Body of pancreas (tissue), 4 donors: ENCODE results near the gene MRGPRG. TPM values are rescaled to one million over a fixed set of nuclear protein-coding genes. Genes with fewer than 3 reads are reported as not detected.

Experiments used
- ATAC-seq: fragments of 150-250 bp; one replicate; pipeline ENCODE4 v1.9.1; 2016
- DNase-seq, 4 donors: peaks; one replicate each; pipeline ENCODE4 v3.0.0-alpha.2; 2019
- H3K27ac ChIP-seq, 4 donors: fragments of 200-600 bp; sonication (generic); 1 replicate in 3 of 4; 2 replicates in 1 of 4; pipeline versions ENCODE4 v1.5.1 to v1.6.1; 2016 to 2019; ENCODE audit warnings: mild to moderate bottlenecking in 1 of 4, mixed read lengths in 1 of 4, moderate library complexity in 1 of 4
- H3K27me3 ChIP-seq, 2 donors: fragments of 200-600 bp; sonication (generic); one replicate each; pipeline ENCODE4 v1.6.0; 2016; ENCODE audit warnings: mild to moderate bottlenecking in 1 of 2
- H3K36me3 ChIP-seq, 2 donors: fragments of 200-600 bp; sonication (generic); replicated peaks in 1 of 2; 2 replicates each; pipeline ENCODE4 v1.5.1; 2016; ENCODE audit warnings: low read depth in 2 of 2; ENCODE audit not compliant: insufficient read depth in 1 of 2
- H3K4me1 ChIP-seq: fragments of 200-600 bp; sonication (generic); one replicate; pipeline ENCODE4 v1.6.0; 2016
- H3K4me3 ChIP-seq, 2 donors: fragments of 200-600 bp; sonication (generic); 1 replicate in 1 of 2; 2 replicates in 1 of 2; pipeline ENCODE4 v1.5.1; 2016 to 2019
- H3K9me3 ChIP-seq, 3 donors: fragments of 200-600 bp; sonication (generic); 1 replicate in 2 of 3; 2 replicates in 1 of 3; pipeline ENCODE4 v1.5.1; 2016
- POLR2A ChIP-seq, 3 donors: fragments of 450-650 bp; IDR thresholded peaks; one replicate each; pipeline ENCODE4 v1.6.1; 2016; ENCODE audit warnings: antibody characterized with exemption in 3 of 3, mild to moderate bottlenecking in 2 of 3
- WGBS, 2 donors: methylation state at CpG; one replicate each; pipeline ENCODE4 v1.1.5; 2017; 5-methylcytosine and 5-hydroxymethylcytosine counted together
- intact Hi-C: fragments of 100-400 bp; cut with DNase I; formaldehyde crosslinking; loops from one replicate; pipeline ENCODE4 v1.15.1; 2023
- total RNA-seq, 2 donors: library from RNA; depleted of rRNA; stranded (reverse); fragments of >200 nt; gene quantifications; one replicate each; pipeline ENCODE4 v1.1.0, GENCODE V29; 2016
- TF ChIP-seq, protein P1 (sequence below), 7 experiments: fragments of 450-650 bp in 4 of 7; fragments of 200-600 bp in 3 of 7; sonication (generic) in 3 of 7; IDR thresholded peaks; one replicate each; pipeline ENCODE4 v1.5.1; 2016 to 2019; ENCODE audit warnings: antibody characterized with exemption in 7 of 7

MRGPRG gene
- total RNA-seq, 2 donors from 2014 or later, result not detected

- intact Hi-C loops, result no loop called here
- Histone ChIP-seq H3K27me3 (no peaks in the 10 kb centered on the region), H3K9me3 (no peaks in the 10 kb centered on the region), H3K27ac (no peak overlapping the region), H3K4me3 (no peak overlapping the region), H3K36me3 (no peaks in the 10 kb centered on the region), H3K4me1 (no peaks in the 10 kb centered on the region)
- WGBS, 2 donors, result 49 to 54% methylated on average over 22 to 24 of the region's 24 CpGs
- TF ChIP-seq POLR2A (IDR thresholded peaks at IDR 0.05), result no peak
- TF ChIP-seq, protein P1, sequence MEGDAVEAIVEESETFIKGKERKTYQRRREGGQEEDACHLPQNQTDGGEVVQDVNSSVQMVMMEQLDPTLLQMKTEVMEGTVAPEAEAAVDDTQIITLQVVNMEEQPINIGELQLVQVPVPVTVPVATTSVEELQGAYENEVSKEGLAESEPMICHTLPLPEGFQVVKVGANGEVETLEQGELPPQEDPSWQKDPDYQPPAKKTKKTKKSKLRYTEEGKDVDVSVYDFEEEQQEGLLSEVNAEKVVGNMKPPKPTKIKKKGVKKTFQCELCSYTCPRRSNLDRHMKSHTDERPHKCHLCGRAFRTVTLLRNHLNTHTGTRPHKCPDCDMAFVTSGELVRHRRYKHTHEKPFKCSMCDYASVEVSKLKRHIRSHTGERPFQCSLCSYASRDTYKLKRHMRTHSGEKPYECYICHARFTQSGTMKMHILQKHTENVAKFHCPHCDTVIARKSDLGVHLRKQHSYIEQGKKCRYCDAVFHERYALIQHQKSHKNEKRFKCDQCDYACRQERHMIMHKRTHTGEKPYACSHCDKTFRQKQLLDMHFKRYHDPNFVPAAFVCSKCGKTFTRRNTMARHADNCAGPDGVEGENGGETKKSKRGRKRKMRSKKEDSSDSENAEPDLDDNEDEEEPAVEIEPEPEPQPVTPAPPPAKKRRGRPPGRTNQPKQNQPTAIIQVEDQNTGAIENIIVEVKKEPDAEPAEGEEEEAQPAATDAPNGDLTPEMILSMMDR (IDR thresholded peaks at IDR 0.05), result no peak
- DNase-seq (peak in 1 of 4 donors; percentile 3), ATAC-seq (no peak)
These were observed 4.8 kb downstream of the MRGPRG start for GRCh38 chr11:3213659-3214419.

DNA sequence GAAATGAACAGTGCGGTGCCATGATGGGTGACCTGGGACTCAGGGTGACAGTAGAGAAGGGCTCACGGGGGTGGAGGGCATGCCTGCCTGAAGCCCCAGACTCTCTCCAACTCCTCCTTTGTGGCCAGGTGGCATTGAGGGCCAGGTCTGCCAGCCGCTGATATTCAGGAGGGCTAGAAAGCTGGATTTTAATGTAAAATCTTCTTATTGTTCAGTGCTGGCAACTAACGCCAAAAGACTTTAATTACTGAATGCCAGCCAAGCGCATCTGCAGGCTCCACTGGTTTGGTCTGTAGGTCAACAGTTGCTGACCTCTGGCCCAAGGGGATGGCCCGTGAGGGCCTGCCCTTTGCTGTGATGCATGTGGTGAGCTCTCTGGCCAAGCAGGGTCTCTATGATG lies 10.3 kb downstream of the MRGPRG start:
- WGBS, 2 donors, result 83 to 88% methylated on average over 6 of the region's 6 CpGs
- no peak for ATAC-seq
- H3K36me3 ChIP-seq, result no peaks in the 10 kb centered on the region
- intact Hi-C loops, result no loop called here
- H3K27me3 ChIP-seq, result peaks cover 0 to 2% of the 10 kb centered on the region in 2 donors
- H3K4me1 ChIP-seq, result peaks cover 5% of the 10 kb centered on the region
- H3K9me3 ChIP-seq, result no peaks in the 10 kb centered on the region
- H3K4me3 ChIP-seq, result no peak overlapping the region
- TF ChIP-seq, protein P1 (IDR thresholded peaks at IDR 0.05), result no peak
- no peak for TF ChIP-seq POLR2A (IDR thresholded peaks at IDR 0.05)
- no peak for DNase-seq
- no peak overlapping the region for H3K27ac ChIP-seq

DNA sequence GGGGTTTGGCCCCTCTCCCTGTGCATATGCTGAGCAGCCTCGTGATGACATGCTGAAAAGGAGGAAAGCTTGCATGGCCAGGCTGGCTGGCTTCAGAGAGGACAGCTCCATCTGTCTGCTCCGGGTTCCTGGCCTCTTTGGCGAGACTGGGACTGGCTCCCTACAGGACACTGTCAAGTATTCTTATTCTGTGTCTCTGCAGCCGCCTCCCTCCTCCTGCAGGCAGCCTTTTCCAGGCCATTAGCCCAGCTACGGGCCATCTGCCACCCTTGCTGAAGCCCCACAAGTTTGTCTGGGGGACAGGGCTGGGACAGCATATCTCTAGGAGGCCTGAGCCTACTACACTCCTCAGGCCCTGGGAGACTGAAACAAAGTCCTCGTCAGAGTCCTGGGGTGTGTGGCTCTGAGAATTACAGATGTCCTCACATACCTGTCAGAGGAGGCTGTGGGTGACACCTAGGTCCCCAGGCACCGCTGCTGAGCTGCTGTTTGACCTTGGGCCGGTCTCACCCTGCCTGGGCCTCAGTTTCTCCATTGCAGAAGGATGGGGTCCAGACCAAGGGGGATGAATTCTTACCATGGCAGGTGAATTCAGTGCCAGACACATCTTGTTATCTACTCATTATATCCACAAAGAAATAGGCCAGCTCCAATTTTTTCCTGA lies 11.0 kb downstream of the MRGPRG start:
- no peak overlapping the region for H3K4me3 ChIP-seq
- H3K36me3 ChIP-seq, result no peaks in the 10 kb centered on the region
- DNase-seq (no peak), ATAC-seq (no peak)
- H3K9me3 ChIP-seq, result no peaks in the 10 kb centered on the region
- no peak for TF ChIP-seq POLR2A (IDR thresholded peaks at IDR 0.05)
- intact Hi-C loops, result no loop called here
- H3K4me1 ChIP-seq, result peaks cover 9% of the 10 kb centered on the region
- no peak overlapping the region for H3K27ac ChIP-seq
- peaks cover 0 to 7% of the 10 kb centered on the region in 2 donors for H3K27me3 ChIP-seq
- 77 to 92% methylated on average over 6 to 8 of the region's 8 CpGs for WGBS, 2 donors

- TF ChIP-seq, protein P1 (IDR thresholded peaks at IDR 0.05), result no peak
- TF ChIP-seq POLR2A (IDR thresholded peaks at IDR 0.05), result no peak
- DNase-seq (no peak), ATAC-seq (no peak)
- Histone ChIP-seq H3K36me3 (no peaks in the 10 kb centered on the region), H3K4me1 (peaks cover 9% of the 10 kb centered on the region), H3K4me3 (no peak overlapping the region), H3K27ac (no peak overlapping the region), H3K9me3 (no peaks in the 10 kb centered on the region), H3K27me3 (peaks cover 0 to 12% of the 10 kb centered on the region in 2 donors)
- intact Hi-C loops, result no loop called here
- WGBS, 2 donors, result 90 to 96% methylated on average over 1 of the region's 1 CpG
These were observed 11.8 kb downstream of the MRGPRG start for GRCh38 chr11:3206922-3207204.

GRCh38 chr11:3206156-3206921 lies 12.3 kb downstream of the MRGPRG start:
- TF ChIP-seq, protein P1 (IDR thresholded peaks at IDR 0.05), result no peak
- no peak for TF ChIP-seq POLR2A (IDR thresholded peaks at IDR 0.05)
- Histone ChIP-seq H3K9me3 (no peaks in the 10 kb centered on the region), H3K4me1 (peaks cover 9% of the 10 kb centered on the region), H3K27me3 (peaks cover 0 to 13% of the 10 kb centered on the region in 2 donors), H3K4me3 (no peak overlapping the region), H3K36me3 (no peaks in the 10 kb centered on the region), H3K27ac (no peak overlapping the region)
- intact Hi-C loops, result no loop called here
- DNase-seq, result no peak
- no peak for ATAC-seq
- 76 to 78% methylated on average over 8 of the region's 8 CpGs for WGBS, 2 donors
